Suprapubic skin (tissue), 3 donors: Measurements from ENCODE around the gene C2orf49.

Experiments
- POLR2A ChIP-seq, 2 donors: fragments of 450-650 bp; IDR thresholded peaks; one replicate each; pipeline ENCODE4 v1.6.1; 2017; ENCODE audit warnings: antibody characterized with exemption in 2 of 2, mild to moderate bottlenecking in 2 of 2, moderate library complexity in 2 of 2
- TF ChIP-seq, protein P1 (sequence below), 2 donors: fragments of 200-600 bp in 1 of 2; fragments of 450-650 bp in 1 of 2; sonication (generic) in 1 of 2; IDR thresholded peaks; one replicate each; pipeline ENCODE4 v1.5.1; 2016 to 2019; ENCODE audit warnings: antibody characterized with exemption in 2 of 2, mild to moderate bottlenecking in 1 of 2, moderate library complexity in 1 of 2

DNA sequence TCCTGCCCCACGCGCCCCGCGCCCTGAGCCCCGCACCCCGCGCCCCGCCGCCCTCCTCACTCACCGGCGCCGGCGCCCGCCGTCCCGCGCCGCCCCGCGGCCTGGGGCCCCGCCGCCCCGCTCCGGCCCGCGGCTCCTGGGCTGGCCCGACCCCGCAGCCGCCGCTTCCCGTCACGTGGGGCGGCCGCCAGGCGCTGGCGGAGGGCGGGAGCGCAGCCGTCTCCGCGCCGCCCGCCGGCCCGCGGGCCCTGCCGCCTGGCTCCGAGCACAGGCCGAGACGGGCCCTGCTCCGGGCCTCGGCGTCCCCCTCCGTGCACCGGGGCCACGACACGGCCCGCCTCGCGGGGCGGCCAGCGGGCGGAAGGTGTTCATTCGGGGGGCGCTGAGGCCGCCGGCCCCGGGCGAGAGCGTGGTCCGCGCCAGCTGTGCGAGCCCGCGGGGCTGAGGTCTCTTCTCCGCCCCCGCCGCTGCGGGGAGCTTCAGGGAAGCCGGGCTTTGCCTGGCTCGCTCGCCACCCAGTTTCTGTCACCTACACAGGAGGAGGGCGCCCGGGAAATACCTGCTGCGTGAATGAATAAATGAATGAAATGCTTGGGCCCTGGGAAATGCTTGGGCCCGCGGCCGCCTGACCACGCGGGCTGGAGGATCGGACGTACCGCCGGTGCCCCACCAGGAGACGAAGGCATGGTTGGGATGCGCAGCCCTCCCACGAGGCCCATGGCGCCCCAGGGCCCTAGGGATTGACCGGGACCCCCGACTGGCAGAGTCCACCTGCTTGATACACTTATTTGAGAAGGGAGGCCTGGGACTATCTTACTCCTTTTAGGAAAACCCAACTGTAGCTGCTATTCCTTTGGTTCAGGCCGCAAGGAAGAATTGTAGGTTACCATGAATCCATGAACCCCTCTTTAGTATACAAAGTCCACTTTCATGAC lies 7.5 kb upstream of the C2orf49 start, which contains the start of gene TGFBRAP1:
- TF ChIP-seq, protein P1, sequence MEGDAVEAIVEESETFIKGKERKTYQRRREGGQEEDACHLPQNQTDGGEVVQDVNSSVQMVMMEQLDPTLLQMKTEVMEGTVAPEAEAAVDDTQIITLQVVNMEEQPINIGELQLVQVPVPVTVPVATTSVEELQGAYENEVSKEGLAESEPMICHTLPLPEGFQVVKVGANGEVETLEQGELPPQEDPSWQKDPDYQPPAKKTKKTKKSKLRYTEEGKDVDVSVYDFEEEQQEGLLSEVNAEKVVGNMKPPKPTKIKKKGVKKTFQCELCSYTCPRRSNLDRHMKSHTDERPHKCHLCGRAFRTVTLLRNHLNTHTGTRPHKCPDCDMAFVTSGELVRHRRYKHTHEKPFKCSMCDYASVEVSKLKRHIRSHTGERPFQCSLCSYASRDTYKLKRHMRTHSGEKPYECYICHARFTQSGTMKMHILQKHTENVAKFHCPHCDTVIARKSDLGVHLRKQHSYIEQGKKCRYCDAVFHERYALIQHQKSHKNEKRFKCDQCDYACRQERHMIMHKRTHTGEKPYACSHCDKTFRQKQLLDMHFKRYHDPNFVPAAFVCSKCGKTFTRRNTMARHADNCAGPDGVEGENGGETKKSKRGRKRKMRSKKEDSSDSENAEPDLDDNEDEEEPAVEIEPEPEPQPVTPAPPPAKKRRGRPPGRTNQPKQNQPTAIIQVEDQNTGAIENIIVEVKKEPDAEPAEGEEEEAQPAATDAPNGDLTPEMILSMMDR (IDR thresholded peaks at IDR 0.05) = no peak
- peak in 1 of 2 donors; percentile 52 for TF ChIP-seq POLR2A (IDR thresholded peaks at IDR 0.05)
